Astrocyte of the cerebellum (primary cell): Measurements from ENCODE around the gene FAM3B.
A peak's percentile ranks its signal among the peaks of the same experiment; 100 is the strongest.
"Not testable (repeated sequence)": the region's sequence is repeated elsewhere in the genome, so short reads cannot be mapped to it uniquely, and the experiment has no call there.

Experiments used
- DNase-seq: peaks from one replicate; pipeline ENCODE4 v3.0.0-alpha.2; 2011; ENCODE audit warnings: low read depth
- H3K4me3 ChIP-seq: 2 replicates; pipeline ENCODE4 v1.5.1; 2011; ENCODE audit warnings: mild to moderate bottlenecking, low read depth, low read length, moderate library complexity
- in situ Hi-C: cut with HindIII; loops from 2 replicates; pipeline ENCODE4 v1.10.0; 2017; ENCODE audit warnings: low sequenced_read_pairs
- TF ChIP-seq, protein P1 (sequence below): IDR thresholded peaks from 2 replicates; pipeline ENCODE4 v1.5.1; 2012; ENCODE audit warnings: low read length, low read depth, moderate library complexity, mild to moderate bottlenecking; ENCODE audit errors: missing control alignments

FAM3B gene

DNA sequence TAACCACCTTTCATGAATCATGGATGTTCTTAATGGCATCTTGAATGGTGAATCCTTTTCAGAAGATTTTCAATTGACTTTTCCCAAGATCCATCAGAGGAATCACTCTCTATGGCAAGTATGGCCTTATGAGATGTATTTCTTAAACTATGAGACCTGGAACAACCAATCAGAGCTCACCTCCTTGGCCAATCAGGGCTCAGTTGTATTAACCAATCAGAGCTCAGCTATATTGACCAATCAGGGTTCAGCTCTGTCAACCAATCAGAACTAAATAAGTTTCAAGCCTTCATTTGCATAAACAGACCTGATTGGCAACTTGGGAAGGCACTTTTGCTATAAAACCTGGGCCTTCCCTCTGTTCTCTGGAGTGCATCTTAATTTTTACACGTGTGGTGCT is 13.6 kb upstream of the FAM3B start:
- TF ChIP-seq, protein P1, sequence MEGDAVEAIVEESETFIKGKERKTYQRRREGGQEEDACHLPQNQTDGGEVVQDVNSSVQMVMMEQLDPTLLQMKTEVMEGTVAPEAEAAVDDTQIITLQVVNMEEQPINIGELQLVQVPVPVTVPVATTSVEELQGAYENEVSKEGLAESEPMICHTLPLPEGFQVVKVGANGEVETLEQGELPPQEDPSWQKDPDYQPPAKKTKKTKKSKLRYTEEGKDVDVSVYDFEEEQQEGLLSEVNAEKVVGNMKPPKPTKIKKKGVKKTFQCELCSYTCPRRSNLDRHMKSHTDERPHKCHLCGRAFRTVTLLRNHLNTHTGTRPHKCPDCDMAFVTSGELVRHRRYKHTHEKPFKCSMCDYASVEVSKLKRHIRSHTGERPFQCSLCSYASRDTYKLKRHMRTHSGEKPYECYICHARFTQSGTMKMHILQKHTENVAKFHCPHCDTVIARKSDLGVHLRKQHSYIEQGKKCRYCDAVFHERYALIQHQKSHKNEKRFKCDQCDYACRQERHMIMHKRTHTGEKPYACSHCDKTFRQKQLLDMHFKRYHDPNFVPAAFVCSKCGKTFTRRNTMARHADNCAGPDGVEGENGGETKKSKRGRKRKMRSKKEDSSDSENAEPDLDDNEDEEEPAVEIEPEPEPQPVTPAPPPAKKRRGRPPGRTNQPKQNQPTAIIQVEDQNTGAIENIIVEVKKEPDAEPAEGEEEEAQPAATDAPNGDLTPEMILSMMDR: no peak
- no peak overlapping the region for H3K4me3 ChIP-seq
- DNase-seq: no peak
- in situ Hi-C loops: no loop called here

DNA sequence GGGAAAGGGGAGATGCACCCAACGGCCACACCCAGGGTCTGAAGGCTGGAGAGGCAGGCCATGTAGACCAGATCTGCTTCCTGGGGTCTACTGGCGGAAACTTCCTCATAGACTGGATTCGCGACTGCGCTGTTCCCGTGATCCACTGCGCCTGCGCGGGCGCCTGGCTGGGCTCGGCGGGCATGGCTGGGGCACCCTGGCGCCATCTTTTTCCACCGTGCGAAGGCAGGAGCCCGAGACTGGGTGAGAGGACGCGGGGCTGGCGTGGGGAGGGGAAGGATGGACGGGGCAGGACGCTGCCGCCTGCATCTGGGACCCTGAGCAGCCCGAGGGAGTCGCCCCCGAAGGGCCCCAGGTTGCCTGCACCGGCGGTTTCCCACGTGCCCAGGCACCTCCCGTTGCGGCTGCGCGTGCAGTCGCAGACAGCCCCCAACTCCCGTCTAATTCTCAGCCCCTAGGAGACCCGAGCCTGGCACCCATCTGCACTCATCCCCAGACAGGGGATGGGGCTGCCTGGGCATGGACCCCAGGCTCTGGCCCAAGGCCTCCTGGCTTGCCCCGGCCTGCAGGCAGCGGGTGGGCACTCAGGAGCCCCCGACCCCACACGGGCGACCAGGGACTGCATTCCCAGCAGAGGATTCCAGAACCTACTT is 12.4 kb upstream of the FAM3B start:
- in situ Hi-C loops: no loop called here
- no peak for DNase-seq
- TF ChIP-seq, protein P1: no peak
- no peak overlapping the region for H3K4me3 ChIP-seq

DNA sequence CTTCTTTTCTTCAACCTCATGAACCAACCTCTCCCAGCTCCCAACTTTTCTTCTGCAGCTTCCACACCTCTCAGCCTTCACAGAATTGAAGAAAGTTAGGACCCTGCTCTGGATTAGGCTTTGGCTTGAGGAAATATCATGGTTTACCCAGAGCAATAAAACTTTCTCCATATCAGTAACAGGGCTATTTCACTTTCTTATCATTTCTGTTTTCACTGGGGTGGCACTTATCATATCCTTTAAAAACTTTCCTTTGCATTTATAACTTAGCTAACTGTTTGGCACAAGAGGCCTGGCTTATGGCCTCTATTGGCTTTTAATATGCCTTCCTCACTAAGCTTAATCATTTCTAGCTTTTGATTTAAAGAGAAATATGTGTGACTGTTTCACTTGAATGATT is 9.4 kb upstream of the FAM3B start:
- no peak overlapping the region for H3K4me3 ChIP-seq
- DNase-seq: no peak
- in situ Hi-C loops: no loop called here
- TF ChIP-seq, protein P1: no peak

DNA sequence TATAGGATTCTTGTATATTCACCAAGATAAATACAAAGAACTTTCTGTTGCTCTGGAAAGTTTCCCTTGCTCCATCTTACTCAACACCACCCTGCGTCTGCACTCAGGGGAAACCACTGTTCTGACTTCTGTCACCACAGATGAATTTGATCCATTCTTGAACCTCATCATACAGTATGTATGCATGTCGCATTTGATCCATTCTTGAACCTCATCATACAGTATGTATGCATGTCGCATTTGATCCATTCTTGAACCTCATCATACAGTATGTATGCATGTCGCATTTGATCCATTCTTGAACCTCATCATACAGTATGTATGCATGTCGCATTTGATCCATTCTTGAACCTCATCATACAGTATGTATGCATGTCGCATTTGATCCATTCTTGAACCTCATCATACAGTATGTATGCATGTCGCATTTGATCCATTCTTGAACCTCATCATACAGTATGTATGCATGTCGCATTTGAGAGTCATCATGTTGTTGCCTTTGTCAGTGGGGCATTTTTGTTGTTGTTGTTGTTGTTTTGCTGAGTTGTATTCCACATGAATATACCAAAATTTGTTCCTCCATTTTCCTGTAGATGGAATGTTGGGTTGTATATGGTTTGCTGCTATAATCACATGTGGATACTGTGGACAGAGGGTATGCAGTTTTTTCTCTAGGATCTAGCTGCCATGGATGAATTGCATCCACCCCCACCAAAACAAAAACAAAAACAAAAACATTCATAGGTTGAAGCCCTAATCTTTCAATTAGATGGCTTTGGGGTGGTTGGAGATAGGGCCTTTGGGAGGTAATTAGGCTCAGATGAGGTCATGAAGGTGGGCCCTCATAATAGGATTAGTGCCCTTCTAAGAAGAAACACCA is 3.1 kb upstream of the FAM3B start:
- DNase-seq, in situ Hi-C loops, H3K4me3 ChIP-seq: not testable (repeated sequence)

DNA sequence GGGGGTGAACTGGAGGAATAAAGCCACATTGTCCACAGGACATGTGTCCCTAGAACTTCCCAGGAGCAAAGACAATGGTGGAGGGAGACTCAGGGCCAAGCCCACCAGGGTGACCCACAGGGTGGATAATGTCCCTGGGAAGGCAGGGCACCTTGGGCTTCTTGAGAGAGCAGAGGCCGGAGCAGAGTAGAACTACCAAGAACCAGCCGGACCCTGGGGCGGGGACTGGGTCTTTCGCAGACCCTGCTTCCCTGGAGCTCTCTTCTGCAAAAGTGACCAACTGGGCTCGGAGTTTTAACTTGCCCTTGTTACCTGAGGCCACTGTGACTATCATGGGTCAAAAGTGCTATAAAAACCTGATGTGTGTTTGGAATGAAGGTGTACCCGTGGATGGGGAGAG is 875 bp upstream of the FAM3B start:
- in situ Hi-C loops: no loop called here
- H3K4me3 ChIP-seq: no peak overlapping the region
- no peak for DNase-seq
- TF ChIP-seq, protein P1: no peak

DNA sequence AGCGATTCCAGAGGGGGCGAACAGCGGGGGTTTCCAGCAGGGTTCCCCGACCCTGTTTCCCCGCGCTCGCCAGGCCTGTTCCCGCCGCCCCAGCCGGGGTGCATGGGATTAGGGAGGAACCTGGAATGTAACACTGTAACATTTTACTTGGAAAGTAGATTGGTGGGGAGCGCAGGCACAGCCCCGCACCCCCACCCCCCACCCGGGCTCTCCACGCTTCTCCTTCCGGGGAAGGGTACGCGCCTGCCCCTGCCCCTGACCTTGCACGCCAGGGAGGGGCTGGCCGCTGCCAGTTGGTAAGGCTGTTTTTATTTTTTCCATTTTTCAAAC is 427 bp downstream of the FAM3B start:
- DNase-seq: no peak
- TF ChIP-seq, protein P1: no peak
- in situ Hi-C loops: no loop called here
- H3K4me3 ChIP-seq: peak overlapping the region; percentile 24

DNA sequence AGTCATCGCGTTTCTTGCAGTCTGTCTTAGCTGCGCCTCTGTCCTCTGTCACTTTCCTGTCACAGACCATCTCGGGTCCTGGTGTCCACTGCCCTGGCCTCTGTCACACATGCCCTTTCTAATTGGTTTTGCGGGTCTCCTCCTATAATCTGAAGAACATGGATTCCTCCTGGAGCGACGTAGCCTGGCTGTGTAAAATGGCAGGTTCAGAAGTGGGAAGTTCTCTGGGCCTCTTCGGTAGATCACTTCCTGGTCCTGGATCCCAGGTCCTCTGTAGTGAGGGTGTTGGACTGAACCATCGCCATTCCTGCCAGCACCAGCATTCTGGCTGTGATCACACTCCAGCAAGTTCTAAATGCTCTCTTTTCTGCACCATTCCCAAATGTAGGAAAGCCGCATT is 857 bp downstream of the FAM3B start:
- no peak overlapping the region for H3K4me3 ChIP-seq
- in situ Hi-C loops: no loop called here
- no peak for DNase-seq
- TF ChIP-seq, protein P1: no peak
